ENCODE results near the gene RAB9B. TPM values are rescaled to one million over a fixed set of nuclear protein-coding genes. Genes with fewer than 3 reads are reported as not detected.

RAB9B gene
- total RNA-seq, 1 experiment from 2014 or later = 0.22 TPM

DNA sequence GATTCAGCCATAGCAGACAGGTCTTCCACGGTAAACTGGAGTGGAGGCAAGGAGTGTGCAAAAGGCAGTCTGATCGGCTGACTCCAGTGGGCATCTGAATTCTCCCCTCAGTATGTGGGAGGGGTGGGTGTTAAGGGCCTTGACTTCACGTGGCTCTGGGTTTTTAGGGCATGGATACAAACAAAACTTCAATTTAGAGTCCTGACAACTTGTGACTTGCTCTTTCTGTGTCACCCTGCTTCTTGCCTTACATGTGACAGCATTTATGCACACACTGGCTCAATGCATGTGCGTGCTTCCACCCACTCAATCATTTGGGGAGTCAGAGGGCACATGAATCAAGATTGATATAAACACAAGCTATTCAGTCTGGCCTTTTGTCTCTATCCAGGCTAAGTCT is 37.9 kb downstream of the RAB9B start (continued):
- TF ChIP-seq, protein P1, sequence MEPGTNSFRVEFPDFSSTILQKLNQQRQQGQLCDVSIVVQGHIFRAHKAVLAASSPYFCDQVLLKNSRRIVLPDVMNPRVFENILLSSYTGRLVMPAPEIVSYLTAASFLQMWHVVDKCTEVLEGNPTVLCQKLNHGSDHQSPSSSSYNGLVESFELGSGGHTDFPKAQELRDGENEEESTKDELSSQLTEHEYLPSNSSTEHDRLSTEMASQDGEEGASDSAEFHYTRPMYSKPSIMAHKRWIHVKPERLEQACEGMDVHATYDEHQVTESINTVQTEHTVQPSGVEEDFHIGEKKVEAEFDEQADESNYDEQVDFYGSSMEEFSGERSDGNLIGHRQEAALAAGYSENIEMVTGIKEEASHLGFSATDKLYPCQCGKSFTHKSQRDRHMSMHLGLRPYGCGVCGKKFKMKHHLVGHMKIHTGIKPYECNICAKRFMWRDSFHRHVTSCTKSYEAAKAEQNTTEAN (CRISPR knock-in tag; IDR thresholded peaks at IDR 0.05) = no peak
- TF ChIP-seq FOXJ3 (CRISPR knock-in tag; IDR thresholded peaks at IDR 0.05; ENCODE audit: borderline replicate concordance) = no peak
- TF ChIP-seq, protein P2, sequence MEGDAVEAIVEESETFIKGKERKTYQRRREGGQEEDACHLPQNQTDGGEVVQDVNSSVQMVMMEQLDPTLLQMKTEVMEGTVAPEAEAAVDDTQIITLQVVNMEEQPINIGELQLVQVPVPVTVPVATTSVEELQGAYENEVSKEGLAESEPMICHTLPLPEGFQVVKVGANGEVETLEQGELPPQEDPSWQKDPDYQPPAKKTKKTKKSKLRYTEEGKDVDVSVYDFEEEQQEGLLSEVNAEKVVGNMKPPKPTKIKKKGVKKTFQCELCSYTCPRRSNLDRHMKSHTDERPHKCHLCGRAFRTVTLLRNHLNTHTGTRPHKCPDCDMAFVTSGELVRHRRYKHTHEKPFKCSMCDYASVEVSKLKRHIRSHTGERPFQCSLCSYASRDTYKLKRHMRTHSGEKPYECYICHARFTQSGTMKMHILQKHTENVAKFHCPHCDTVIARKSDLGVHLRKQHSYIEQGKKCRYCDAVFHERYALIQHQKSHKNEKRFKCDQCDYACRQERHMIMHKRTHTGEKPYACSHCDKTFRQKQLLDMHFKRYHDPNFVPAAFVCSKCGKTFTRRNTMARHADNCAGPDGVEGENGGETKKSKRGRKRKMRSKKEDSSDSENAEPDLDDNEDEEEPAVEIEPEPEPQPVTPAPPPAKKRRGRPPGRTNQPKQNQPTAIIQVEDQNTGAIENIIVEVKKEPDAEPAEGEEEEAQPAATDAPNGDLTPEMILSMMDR (IDR thresholded peaks at IDR 0.05) = no peak

DNA sequence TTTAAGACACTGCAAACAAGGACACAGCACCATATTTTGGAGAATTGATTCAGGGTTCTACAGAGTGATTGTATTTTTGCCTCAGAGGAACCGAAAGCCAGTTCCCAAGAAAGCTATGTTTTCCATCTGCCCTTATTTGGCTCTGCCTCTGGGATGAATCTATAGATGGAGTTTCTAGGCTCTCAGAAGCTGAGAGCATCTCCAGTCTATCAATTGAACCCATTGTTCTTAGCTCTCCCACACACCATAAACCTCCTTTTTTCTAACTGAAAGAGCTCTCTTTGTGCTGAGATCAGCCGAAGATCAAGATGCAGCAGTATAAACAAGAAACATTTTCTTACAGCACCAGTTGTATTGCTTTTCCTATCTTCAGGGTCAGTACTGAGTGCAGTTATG is 38.5 kb downstream of the RAB9B start:
- no peak for TF ChIP-seq HMGA2 (CRISPR knock-in tag; IDR thresholded peaks at IDR 0.05)
- TF ChIP-seq, protein P3, sequence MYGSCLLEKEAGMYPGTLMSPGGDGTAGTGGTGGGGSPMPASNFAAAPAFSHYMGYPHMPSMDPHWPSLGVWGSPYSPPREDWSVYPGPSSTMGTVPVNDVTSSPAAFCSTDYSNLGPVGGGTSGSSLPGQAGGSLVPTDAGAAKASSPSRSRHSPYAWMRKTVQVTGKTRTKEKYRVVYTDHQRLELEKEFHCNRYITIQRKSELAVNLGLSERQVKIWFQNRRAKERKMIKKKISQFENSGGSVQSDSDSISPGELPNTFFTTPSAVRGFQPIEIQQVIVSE (CRISPR knock-in tag; IDR thresholded peaks at IDR 0.05; ENCODE audit: borderline replicate concordance) = no peak
- TF ChIP-seq ESRRA (CRISPR knock-in tag; IDR thresholded peaks at IDR 0.05; ENCODE audit: borderline replicate concordance) = no peak
- TF ChIP-seq, protein P4, sequence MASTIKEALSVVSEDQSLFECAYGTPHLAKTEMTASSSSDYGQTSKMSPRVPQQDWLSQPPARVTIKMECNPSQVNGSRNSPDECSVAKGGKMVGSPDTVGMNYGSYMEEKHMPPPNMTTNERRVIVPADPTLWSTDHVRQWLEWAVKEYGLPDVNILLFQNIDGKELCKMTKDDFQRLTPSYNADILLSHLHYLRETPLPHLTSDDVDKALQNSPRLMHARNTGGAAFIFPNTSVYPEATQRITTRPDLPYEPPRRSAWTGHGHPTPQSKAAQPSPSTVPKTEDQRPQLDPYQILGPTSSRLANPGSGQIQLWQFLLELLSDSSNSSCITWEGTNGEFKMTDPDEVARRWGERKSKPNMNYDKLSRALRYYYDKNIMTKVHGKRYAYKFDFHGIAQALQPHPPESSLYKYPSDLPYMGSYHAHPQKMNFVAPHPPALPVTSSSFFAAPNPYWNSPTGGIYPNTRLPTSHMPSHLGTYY (CRISPR knock-in tag; IDR thresholded peaks at IDR 0.05) = no peak
- TF ChIP-seq, protein P2 (IDR thresholded peaks at IDR 0.05) = no peak
- no peak for TF ChIP-seq ATF1 (CRISPR knock-in tag; IDR thresholded peaks at IDR 0.05)
- TF ChIP-seq, protein P5, sequence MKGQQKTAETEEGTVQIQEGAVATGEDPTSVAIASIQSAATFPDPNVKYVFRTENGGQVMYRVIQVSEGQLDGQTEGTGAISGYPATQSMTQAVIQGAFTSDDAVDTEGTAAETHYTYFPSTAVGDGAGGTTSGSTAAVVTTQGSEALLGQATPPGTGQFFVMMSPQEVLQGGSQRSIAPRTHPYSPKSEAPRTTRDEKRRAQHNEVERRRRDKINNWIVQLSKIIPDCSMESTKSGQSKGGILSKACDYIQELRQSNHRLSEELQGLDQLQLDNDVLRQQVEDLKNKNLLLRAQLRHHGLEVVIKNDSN (CRISPR knock-in tag; IDR thresholded peaks at IDR 0.05) = no peak
- no peak for TF ChIP-seq IRF2 (CRISPR knock-in tag; IDR thresholded peaks at IDR 0.05; ENCODE audit: borderline replicate concordance, low read depth)
- no peak for TF ChIP-seq ZNF423 (CRISPR knock-in tag; IDR thresholded peaks at IDR 0.05)
- TF ChIP-seq KAT7 (CRISPR knock-in tag; IDR thresholded peaks at IDR 0.05; ENCODE audit: borderline replicate concordance) = no peak
- TF ChIP-seq ZNF138 (CRISPR knock-in tag; conservative IDR thresholded peaks at IDR 0.05) = no peak
- no peak for TF ChIP-seq ZNF416 (CRISPR knock-in tag; IDR thresholded peaks at IDR 0.05)
- no peak for TF ChIP-seq SOX15 (CRISPR knock-in tag; IDR thresholded peaks at IDR 0.05)
- no peak for TF ChIP-seq ZNF232 (CRISPR knock-in tag; IDR thresholded peaks at IDR 0.05)
- no peak for TF ChIP-seq GRHL2 (CRISPR knock-in tag; IDR thresholded peaks at IDR 0.05; ENCODE audit: insufficient replicate concordance, severe bottlenecking)
- TF ChIP-seq MYBL2 (CRISPR knock-in tag; IDR thresholded peaks at IDR 0.05) = no peak
- TF ChIP-seq, protein P6, sequence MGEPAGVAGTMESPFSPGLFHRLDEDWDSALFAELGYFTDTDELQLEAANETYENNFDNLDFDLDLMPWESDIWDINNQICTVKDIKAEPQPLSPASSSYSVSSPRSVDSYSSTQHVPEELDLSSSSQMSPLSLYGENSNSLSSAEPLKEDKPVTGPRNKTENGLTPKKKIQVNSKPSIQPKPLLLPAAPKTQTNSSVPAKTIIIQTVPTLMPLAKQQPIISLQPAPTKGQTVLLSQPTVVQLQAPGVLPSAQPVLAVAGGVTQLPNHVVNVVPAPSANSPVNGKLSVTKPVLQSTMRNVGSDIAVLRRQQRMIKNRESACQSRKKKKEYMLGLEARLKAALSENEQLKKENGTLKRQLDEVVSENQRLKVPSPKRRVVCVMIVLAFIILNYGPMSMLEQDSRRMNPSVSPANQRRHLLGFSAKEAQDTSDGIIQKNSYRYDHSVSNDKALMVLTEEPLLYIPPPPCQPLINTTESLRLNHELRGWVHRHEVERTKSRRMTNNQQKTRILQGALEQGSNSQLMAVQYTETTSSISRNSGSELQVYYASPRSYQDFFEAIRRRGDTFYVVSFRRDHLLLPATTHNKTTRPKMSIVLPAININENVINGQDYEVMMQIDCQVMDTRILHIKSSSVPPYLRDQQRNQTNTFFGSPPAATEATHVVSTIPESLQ (CRISPR knock-in tag; IDR thresholded peaks at IDR 0.05) = no peak
- no peak for TF ChIP-seq ZNF219 (CRISPR knock-in tag; IDR thresholded peaks at IDR 0.05; ENCODE audit: borderline replicate concordance)
- TF ChIP-seq, protein P7, sequence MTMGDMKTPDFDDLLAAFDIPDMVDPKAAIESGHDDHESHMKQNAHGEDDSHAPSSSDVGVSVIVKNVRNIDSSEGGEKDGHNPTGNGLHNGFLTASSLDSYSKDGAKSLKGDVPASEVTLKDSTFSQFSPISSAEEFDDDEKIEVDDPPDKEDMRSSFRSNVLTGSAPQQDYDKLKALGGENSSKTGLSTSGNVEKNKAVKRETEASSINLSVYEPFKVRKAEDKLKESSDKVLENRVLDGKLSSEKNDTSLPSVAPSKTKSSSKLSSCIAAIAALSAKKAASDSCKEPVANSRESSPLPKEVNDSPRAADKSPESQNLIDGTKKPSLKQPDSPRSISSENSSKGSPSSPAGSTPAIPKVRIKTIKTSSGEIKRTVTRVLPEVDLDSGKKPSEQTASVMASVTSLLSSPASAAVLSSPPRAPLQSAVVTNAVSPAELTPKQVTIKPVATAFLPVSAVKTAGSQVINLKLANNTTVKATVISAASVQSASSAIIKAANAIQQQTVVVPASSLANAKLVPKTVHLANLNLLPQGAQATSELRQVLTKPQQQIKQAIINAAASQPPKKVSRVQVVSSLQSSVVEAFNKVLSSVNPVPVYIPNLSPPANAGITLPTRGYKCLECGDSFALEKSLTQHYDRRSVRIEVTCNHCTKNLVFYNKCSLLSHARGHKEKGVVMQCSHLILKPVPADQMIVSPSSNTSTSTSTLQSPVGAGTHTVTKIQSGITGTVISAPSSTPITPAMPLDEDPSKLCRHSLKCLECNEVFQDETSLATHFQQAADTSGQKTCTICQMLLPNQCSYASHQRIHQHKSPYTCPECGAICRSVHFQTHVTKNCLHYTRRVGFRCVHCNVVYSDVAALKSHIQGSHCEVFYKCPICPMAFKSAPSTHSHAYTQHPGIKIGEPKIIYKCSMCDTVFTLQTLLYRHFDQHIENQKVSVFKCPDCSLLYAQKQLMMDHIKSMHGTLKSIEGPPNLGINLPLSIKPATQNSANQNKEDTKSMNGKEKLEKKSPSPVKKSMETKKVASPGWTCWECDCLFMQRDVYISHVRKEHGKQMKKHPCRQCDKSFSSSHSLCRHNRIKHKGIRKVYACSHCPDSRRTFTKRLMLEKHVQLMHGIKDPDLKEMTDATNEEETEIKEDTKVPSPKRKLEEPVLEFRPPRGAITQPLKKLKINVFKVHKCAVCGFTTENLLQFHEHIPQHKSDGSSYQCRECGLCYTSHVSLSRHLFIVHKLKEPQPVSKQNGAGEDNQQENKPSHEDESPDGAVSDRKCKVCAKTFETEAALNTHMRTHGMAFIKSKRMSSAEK (CRISPR knock-in tag; IDR thresholded peaks at IDR 0.05; ENCODE audit: borderline replicate concordance) = no peak
- POLR2A ChIA-PET = no interaction called here
- no peak overlapping the region for H3K27ac Mint-ChIP-seq

More for the DNA sequence above, 38.5 kb downstream of the RAB9B start:
- Mint-ChIP-seq H3K4me3 (no peak overlapping the region), H3K36me3 (peaks cover 17% of the 10 kb centered on the region), H3K27me3 (ENCODE audit: low read depth) (no peaks in the 10 kb centered on the region; the same call in 1 of the 2 replicates), H3K4me1 (no peaks in the 10 kb centered on the region), H3K9me3 (no peaks in the 10 kb centered on the region)
- ATAC-seq = no peak
- CTCF ChIA-PET = no interaction called here
- no peak for DNase-seq (ENCODE audit: low spot score)

Measured in WTC11 (cell line).